Myocyte (in vitro differentiated cells): Measurements from ENCODE around the gene POLR2C. TPM values are rescaled to one million over a fixed set of nuclear protein-coding genes. Genes with fewer than 3 reads are reported as not detected.
"Not testable (repeated sequence)": the region's sequence is repeated elsewhere in the genome, so short reads cannot be mapped to it uniquely, and the experiment has no call there.

Experiments used
- DNase-seq: peaks from one replicate; pipeline ENCODE4 v3.0.0-alpha.2; 2012; ENCODE audit warnings: low read depth
- total RNA-seq: library from RNA; depleted of rRNA; stranded (reverse); fragments of >200 nt; gene quantifications from 2 replicates; pipeline ENCODE4 v1.2.3, GENCODE V29; 2014

POLR2C gene
- total RNA-seq, 1 donor from 2014 or later = 119 TPM

DNA sequence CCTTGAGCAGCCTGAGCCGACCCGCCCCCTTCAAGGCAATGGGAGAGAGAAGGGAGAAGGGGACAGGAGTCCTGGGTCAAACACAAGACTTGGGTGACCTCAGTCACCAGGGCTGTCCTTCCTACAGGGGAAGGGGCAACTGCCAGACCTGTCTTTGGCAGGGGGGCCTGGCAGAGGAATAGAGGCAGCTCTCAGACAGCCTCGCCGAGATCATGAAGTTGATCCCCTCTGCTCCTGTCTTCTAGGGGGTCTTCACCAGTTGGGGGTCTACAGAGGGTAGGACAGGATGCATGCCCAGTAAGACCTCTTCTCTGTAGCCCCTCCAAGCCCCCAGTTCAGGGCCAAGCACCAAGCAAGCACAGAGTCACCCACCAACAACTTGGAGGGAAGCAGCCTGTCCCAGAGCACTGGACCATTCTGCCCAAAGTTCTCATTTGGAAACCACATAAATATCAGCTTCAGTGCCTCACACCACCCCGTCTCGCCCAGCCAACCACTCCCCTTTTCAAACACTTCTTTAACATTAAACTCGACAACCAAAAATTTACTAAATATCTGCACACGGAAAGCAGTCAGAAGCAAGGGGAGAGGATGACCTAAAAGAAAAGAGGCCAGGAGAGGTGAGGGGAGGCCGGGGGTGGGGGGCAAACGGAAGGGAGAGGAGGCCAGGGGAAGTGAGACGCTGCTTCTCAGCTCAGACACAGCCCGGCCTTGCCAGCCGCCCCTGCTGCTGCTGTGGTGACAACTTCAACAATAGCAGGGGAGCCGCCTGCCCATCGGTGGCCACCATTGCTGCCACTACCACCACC lies 16.1 kb downstream of the POLR2C start:
- DNase-seq = no peak

DNA sequence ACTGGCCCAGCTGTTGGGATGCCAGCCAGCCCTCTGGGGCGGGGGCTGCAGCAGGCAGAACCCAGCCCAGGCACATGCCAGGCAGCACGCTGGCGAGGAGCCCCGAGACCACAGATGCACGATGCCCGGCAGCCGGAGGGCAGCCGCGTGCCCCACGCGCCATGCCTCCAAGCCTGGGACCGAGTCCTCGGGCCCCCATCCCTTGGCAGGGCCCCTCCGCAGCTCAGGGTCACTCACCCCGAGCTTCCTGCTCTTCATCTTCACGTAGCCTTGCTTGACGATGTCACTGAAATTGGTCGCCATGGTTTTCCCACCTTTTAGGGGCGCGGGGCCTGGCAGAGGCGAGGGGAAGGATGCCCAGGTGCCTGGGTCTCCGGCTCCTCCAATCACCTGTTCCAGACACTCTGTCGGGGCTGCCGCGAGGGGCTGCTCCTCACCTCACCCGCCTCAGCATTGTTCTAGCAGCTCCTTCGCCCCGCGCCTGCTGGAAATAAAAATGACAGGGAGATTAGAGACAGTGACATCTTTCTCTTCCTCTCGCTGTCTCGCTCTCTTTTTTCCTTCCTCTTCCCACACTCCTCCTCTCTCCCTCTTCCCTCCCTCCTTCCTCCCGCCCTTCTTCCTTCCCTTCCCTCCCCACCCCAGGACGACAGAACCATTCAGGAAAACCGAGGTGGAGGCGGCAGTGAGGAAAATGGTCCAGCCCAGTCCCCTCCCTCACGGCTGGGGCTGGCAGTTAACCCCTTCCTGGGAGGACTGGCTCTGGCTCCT lies 16.9 kb downstream of the POLR2C start:
- DNase-seq = peak; percentile 54

DNA sequence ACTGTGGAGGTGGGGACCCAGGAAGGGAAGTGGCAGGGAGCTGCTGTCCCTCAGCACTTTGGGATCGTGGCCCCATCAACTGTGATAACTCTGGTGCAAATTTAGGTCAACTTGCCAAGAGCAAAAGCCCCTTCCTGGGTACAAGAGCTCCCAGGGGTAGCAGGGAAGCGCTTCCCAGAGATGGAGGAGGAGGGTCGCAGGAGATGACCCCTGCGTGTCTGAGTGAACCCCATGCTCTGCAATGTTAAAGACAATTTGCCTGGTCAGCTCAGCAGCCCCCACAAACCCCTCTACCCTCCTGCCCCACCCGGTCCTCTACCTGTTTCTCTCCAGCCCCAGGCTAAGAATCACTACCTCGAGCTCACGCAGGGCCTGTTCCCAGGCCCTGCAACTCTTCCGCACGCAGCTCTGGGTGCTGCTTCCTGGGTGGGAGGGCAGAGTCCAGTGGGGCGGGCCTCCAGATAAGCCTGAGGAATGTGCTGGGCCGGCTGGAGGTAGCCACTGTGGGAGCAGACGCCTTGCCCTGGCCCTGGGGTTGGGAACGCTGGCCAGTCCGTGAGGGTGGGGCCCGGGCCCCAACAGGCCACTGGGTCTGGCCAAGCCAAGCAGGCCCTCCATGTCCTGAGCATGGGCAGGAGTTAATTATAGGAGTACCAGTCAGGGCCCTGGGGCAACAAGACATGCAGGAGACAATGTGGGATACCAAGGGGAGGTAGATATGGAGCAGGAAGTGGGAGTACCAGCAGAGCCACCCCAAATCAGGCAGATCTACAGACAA lies 17.7 kb downstream of the POLR2C start:
- peak; percentile 53 for DNase-seq

DNA sequence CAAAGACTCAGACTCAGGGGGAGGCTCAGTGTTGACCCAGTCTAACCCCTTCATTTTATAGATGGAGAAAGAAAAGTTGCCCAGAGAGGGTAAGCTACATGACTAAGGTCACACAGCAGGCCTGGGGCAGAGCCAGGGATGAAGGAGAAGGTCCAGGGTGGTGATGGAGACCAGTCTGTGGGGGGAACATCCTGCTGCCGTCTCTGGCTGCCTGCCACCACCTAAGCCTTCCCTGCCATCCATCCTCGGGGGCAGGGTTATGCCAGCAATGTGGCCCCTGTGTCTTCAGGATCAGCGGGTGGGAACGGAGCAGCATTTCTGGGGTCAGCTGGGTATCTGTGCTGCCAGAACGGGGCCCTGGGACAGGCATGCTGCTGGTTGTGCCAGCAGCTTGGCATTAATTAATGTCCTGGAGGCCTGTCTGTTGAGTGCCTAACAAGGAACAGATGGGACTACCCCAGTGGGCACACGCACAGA lies 18.3 kb downstream of the POLR2C start:
- DNase-seq = no peak

DNA sequence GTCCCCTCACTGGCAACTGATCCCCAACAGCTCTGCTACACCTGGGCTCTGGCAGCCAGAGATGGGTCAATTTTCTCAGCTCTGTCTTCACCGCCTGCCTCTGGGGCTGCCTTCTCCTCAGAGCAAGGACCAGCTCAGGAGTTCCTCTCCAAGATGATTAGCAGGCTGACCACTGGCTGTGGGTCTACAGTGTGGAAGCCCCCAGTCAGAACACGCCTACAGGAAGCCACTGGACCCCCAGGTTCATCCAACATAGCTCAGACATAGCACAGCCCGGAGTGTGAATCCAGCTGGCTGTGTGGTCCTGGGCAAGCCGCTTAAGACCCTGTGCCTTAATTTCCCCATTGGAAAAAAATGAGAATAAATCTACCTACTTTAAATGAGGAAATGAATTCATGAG lies 18.9 kb downstream of the POLR2C start:
- DNase-seq = no peak

DNA sequence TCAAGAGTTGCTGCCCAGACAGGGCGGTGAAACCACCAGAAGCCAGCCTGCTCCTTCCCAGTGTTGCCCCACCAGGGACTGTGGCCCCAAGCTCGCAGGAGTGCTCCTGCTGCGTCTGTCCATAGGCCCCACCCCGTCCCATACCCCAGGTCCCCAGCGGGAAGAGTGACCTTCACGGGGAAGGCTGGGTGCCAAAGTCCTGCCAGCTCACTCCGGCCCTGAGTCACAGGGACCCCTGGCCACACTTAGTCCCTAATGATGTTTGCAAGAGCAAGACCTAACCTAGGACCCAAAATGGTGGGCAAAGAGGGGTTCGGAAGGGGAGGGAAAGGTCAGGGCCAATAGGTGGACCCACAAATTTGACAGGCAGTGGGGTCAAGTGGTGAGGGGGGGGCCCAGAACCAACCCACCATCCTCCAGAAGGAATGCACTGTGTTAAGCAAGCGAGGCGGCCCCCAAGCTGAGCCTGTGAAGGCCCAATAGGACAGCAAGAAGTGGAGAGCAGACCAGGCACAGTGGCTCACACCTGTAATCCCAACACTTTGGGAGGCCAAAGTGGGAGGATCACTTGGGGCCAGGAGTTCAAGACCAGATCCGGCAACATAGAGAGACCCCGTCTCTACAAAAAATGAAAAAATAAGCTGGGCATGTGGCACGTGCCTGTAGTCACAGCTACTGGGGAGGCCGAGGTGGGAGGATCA lies 20.5 kb downstream of the POLR2C start:
- no peak for DNase-seq

DNA sequence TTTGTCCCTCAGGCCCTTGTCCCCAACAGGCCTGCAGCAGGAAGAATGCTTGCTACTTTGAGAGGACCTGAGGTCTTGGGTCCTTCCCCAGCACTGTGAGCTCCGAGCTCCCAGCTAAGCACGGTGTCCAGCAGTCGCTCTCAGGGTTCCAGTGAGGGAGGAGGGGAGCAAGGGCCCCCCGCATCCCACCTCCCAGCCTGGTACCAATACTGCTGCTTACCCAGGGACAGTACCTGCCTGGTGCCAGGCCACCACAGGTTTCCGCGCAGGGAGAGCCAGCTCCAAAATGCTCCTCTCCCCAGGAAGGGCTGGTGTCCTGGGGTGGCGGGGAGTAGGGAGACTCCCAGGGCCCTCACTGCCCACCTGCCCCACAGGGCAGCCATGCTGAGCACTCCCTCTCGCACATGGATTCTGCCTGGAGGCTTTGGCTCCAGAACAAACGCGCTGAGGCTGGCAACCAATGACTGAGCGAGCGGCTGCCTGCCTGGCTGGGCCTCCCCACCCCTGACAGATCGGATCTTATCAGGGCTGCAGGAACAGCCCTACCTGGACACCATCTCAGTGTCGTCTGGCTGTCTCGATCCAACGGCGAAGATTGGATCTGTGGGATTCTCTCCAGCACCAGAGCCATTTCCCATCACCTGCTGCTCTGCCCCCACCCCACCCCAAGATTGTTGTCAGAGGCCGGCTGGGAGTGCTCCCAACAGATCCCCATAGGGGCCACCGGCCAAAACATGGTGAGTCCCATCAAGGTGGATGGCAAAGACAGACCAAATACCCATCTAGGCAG lies 21.4 kb downstream of the POLR2C start:
- no peak for DNase-seq

DNA sequence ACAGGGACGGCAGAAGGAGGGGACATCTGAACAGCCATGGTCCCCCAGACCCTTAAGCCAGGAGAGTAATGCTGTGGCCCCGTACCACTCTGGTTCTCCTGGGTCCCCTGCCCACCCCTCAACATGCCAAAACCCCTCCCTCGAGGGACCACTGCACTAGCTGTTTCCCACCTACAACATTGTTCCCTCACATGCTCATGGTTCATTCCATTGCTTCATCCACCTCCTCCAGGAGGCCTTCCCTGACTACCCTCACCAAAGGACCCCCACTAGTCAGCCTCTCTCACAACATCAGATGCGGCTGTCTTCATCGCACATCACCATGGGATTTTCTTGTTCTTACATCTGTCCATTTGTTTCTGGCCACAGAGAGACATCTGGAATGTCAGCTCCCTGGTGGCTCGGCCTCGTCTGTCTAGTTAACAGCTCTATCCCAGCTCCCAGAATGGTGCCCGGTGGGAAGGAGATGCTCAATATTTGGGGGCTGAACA lies 22.1 kb downstream of the POLR2C start:
- DNase-seq = no peak

DNA sequence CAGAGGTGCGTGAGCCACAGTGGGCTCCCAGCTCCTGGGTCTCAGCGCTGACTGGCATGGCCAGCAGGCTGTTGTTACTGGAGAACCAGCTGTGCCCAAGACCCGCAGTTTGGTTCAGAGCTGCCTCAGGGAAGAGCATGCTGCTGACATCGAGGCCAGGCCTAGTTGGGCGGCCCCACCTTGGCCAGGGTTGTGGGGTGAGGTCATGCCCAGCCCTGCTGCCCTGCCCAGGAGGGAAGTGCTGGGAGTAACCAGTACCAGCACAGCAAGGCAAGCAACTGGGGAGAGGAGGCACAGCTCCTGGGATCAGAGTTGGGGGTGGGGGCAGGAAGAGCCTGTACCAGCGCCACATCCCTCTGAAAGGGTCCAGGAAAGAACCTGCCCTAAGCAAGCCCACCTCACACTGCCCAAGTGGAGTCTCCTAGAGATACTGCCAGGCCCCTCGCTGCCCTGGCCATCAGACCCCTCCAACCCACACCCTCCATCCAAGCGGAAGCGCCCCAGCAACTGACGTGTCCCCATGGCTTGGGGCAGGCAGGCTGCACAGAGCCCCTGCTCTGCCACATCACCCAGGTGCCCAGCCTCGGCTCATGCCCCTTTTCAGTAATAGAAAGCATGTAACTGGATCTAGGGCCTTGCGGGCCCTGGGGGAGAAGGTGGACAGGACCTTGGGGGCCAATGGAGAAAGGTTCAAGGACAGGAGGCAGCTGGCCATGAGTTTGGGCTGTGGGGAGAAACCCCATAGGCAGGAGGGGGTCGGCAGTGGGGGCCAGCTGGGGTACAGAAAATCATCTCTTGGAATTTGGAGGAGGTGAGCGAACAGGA lies 22.8 kb downstream of the POLR2C start:
- no peak for DNase-seq

DNA sequence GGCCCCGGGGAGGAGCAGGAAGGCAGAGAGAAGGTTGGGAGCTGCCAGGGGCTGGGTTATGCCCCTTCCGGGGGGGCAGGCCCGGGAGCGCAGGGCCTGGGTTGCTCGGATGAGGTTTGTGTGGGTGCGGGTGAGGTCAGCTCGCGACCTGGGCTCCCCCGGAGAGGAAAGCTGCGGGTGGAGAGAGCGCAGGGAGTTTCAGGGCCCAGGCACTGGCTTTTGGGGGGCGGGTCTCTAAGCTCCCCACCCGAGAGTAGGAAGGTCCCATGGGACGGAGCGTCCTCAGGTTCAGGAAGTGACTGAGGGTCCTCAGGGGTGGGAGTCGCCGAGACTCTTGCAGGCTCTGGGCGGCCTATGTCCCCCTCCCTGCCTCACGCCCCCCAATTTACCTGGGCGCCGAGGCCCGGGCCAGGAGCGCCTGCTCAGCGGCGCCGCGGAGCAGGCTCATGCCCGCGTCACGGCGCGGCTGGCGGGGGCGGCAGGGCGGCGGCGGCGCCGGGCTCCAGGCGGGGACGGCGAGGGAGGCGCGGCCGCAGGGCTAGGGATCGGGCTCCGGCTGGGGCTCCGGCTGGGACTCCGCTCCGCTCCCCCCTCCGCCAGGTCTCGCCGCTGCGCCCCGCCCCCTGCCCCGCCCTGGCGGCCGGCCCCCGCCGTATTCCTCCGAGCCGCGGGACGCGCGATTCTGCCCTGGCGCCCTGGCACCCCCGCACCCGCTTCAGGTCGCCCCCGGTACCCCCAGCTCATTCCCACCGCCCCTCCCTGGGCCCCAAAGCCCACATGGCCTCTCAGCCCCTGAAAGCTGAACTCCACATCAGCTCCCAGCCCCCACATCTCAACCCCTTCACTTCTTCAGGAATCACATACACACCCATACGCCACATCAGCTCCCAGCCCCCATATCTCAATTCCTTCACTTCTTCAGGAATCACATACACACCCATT lies 23.7 kb downstream of the POLR2C start, which contains the start of gene DOK4:
Gene DOK4, minus strand, starts transcription at position 578 of the 942 bp plus-strand sequence. CDS start 6,986 bp downstream, outside the sequence.
- DNase-seq = peak; percentile 71

DNA sequence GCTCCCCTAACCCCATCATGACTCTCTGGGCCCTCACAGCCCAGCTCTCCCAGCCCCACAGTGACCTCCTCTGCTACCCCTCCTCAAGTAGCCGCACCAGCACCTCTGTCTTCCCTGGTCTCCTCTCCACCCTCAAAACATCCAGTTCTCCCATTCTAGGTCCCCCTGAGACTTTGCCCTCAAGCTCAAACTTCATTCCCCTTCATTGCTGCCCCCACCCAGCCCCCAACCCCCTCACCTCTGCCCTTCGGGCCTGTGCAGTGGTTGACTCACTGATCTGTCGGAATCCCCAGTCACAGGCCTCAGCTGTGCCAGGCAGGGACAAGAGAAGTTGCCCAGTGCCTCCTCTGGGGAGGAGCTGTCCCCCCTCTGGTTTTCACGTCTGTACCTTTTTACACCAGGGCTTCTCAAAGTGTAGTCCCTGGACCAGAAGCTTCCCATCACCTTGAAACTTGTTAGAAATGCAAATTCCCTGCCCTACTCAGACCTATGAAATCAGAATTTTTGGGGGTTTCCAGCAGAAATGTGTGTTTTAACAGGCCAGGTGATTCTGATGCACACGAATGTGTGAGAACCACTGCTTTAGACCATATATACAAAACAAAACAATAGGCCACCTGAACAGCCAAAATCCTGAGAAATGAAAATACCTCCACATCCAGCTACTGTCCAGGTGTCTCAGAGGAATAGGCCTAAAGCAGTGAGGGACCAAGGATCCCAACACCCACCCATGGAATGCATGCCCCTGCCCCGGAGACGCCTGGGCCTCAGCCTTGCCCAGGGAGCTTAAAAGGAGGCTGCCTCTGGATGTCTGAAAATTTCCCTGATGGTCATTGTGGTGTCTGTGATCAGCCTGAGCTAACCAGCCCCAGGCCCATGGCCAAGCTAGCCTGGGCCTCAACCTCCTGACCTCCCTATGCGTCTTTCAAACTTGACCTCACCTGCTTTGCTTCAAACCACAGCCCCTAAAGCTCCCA lies 24.7 kb downstream of the POLR2C start:
- no peak for DNase-seq

DNA sequence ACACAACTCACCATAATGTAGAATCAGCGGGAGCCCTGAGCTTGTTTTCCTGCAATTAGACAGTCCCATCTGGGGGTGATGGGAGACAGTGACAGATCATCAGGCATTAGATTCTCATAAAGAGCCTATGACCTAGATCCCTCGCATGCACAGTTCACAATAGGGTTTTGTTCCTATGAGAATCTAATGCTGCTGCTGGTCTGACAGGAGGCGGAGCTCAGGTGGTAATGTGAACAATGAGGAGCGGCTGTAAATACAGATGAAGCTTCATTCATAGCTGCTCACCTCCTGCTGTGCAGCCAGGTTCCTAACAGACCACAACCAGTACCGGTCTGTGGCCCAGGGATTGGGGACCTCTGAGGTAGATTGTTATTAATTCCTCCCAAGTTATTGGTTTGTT lies 26.8 kb downstream of the POLR2C start:
- DNase-seq = no peak

DNA sequence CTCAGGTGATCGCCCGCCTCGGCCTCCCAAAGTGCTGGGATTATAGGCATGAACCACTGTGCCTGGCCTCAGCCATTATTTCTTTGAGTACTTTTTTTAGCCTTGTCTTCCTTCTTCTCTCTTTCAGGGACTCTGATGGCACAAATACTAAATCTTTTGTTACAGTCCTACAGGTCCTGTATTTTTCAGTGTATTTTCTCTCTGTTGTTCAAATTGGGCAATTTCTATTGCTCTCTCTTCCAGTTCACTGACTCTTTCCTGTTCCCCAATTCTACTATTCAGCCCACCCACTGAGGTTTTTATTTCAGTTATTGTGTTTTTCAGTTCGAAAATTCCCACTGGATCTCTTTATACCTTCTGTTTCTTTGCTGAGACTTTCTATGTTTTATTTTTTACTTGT lies 31.3 kb downstream of the POLR2C start:
- DNase-seq = no peak

DNA sequence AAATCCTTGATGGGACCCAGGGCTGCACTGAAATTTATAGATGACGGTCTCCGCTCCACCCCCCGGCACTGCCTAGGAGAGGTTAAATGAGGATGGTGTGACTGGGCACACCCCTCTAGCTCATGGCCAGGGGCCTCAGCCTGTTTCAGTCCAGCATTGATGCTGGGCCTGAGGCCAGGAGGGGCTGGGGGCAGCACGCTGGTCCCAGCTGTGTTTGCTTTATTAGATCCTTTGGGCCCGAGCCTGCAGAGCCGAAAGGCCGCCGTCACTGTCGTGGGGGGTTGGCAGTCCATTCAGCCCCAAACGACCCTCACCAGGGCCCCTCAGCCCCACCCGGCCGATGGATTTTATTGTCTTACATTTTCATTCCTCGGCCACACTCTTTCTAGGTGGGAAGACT lies 34.6 kb downstream of the POLR2C start:
- no peak for DNase-seq

DNA sequence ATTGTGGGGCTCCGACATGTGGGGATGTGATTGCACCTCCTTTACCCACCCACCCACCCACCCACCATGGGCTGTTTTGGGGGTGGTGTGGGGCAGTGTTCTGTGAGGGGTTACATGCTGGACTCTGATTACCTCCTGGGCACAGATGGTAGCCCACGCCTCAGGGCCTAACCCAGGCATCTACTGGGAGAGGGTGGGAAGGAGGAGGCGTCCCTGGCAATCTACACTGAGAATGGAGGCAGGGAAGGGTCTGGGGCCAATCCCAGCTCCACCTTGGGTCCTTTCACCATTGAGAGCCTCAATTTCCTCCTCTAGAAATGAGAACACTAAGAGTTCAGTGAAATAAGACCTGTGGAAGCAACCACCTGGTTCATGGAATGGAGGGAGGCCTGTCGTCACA lies 35.6 kb downstream of the POLR2C start:
- no peak for DNase-seq

DNA sequence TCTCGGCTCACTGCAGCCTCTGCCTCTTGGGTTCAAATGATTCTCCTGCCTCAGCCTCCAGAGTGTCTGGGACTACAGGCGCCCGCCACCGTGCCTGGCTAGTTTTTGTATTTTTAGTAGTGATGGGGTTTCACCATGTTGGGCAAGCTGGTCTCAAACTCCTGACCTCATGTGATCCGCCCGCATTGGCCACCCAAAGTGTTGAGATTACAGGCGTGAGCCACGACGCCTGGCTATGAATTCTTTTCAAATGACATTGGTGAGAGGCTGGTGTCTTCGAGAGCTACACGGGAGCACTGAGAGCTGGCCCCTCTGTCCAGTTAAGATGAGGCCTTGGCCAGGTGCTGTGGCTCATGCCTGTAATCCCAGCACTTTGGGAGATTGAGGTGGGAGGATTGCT lies 37.5 kb downstream of the POLR2C start:
- not testable (repeated sequence) for DNase-seq
